ENCODE measurements around the gene SLC8A3.

DNA sequence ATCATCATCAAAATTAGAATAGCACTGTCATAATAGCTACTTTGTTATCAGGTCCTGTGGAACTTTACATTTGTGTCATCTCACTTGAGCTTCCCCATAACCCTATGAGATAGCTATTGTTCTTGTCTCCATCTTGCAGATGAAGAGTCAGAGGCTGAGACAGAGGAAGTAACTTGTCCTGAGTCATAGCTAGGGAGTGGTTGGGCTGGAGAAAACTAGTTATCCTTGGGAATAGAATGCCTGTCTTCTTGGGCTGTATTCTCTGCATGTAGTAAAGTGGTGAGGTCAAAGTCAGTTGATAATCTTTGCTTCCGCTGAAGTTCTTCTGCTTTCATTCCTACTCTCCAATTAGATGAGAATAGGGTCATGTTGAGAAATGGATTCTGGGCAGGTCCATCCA, 192.5 kb downstream of the SLC8A3 start:
- no peak for TF ChIP-seq EZH2phosphoT487 (IDR thresholded peaks at IDR 0.05; ENCODE audit: borderline replicate concordance)
- TF ChIP-seq, protein P1, sequence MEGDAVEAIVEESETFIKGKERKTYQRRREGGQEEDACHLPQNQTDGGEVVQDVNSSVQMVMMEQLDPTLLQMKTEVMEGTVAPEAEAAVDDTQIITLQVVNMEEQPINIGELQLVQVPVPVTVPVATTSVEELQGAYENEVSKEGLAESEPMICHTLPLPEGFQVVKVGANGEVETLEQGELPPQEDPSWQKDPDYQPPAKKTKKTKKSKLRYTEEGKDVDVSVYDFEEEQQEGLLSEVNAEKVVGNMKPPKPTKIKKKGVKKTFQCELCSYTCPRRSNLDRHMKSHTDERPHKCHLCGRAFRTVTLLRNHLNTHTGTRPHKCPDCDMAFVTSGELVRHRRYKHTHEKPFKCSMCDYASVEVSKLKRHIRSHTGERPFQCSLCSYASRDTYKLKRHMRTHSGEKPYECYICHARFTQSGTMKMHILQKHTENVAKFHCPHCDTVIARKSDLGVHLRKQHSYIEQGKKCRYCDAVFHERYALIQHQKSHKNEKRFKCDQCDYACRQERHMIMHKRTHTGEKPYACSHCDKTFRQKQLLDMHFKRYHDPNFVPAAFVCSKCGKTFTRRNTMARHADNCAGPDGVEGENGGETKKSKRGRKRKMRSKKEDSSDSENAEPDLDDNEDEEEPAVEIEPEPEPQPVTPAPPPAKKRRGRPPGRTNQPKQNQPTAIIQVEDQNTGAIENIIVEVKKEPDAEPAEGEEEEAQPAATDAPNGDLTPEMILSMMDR (conservative IDR thresholded peaks at IDR 0.05; ENCODE audit: low read length): no peak

All from Loucy (cell line).